HG02642 (cell line): ENCODE data around the gene CACFD1.

Source experiments
- ATAC-seq: cut with Tn5 transposase; IDR thresholded peaks from one replicate; pipeline ENCODE4 v1.9.1; 2021; ENCODE audit warnings: mild to moderate bottlenecking; ENCODE audit not compliant: unreplicated experiment, poor library complexity

Gene CACFD1

DNA sequence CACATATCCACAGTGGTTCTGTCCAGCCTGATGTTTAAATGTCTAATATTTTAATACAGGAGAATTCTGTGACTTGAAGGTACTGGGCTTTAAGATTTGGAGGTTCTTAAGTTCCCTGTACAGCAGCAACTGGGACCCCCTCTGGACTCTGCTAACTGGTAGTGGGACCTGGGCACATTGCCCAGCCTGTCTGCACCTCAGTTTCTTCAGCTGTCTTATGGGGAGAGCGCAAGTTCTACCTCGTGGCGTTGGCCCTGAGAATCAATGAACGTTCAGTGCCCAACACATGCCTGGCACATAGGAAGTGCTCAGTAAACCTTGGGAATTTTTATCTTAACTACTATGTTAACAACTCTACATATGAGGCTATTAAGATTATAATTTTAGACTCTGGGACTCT is 17.7 kb downstream of the CACFD1 start:
- ATAC-seq: no peak

DNA sequence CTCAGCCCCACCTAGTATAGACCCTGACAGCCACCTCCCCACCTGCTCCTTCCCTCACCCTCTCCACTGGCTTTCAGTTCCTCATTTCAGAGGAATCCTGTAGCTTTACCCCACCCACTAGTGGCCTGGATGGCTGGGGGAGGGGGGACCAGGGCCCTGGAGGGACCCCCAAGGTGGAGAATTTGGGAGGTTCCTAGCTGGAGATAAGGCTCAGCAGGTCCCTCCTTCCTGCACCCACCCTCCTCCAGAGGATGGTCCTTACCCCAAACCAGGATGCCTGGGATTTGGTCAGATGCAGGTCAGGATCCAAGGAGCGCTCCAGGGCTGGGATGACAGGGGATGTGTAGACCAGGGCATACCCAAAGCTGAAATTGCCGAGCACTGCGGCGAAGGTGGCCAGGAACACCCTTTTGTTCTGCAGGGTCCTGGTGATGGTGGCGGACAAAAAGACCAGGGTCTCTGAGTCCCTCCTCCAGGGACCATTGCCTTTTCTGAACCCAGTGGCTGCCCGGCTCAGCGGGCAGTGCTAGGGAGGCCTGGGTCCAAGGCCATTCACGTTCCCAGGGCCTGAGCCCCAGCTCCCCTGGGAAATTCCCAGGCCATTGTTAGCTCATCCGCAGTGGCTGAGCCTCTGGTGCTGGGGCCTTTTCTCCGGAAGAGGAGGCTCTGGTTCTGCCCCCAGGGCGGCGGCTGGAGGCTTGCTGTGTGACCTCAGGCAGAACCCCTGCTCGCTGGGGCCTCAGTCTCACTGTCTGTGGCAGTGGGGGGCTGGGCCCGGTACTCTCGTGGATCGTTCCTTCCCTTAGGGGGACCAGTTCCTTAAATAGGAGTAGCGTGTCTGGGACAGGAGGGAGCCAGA is 18.4 kb downstream of the CACFD1 start:
- ATAC-seq: peak; percentile 36

DNA sequence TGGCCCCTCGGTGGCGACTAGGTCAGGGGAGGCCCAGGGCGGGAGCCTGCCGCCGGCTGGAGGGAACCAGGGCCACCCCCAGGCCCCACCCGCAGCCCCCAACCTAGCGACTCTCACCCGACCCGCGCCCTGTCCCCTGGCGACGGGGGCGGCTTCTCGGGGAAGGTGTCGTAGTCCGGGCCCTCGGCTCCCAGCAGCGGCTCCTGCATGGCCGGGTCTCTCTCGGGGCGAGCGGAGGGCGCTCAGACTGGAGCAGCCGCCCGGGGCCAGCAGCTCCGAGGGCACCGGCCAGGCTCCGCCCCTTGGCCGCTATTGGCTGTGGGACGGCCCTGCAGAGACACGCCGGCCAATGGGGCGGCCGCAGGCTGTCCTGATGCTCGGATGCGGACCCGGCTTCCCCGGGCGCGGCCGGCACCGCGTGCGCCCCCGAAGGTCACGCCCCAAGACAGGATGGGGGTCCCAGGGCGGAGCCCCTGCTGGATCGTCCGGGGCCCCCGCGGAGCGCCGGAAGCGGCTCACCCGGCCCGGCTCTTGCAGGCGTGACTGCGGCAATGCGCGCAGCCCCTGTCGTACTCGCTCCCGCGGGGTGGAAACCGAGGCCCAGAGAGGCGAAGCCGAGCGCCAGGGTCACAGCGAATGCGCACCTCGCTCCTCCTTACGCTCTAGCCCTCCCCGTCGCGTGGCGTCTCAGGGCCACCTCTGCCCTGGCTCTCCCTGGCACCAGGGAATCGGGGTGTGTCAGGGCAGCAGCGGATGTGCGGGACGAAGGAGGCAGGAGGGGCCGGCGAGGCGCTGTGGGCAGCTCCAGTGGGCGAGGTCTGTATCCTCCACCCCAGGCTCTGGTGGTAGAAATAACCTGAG is 19.3 kb downstream of the CACFD1 start, which contains the start of gene SLC2A6:
SLC2A6 (minus strand) TSS at position 249 of the 861 bp plus-strand sequence; CDS start at position 209, 40 bp downstream.
- ATAC-seq: peak; percentile 91

DNA sequence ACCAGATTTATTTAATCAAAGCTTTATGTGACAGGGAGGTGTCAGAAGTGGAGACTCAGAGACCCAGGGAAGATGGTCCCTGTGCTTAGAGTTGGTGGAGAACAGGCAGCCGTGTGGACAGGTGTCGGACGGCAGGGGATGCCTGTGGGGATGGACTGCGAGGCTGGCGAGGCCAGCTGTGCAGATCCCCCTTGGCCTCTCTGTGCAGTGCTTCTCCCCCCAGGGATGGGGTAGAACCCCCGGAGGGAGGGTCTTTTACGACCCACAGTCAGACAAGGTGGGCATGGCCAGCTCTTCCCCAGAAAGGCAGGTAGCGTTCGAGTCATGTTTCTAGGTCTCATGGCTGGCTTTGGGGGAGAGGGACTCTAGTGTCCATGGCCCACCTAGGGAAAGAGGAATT is 23.8 kb downstream of the CACFD1 start:
- ATAC-seq: no peak

DNA sequence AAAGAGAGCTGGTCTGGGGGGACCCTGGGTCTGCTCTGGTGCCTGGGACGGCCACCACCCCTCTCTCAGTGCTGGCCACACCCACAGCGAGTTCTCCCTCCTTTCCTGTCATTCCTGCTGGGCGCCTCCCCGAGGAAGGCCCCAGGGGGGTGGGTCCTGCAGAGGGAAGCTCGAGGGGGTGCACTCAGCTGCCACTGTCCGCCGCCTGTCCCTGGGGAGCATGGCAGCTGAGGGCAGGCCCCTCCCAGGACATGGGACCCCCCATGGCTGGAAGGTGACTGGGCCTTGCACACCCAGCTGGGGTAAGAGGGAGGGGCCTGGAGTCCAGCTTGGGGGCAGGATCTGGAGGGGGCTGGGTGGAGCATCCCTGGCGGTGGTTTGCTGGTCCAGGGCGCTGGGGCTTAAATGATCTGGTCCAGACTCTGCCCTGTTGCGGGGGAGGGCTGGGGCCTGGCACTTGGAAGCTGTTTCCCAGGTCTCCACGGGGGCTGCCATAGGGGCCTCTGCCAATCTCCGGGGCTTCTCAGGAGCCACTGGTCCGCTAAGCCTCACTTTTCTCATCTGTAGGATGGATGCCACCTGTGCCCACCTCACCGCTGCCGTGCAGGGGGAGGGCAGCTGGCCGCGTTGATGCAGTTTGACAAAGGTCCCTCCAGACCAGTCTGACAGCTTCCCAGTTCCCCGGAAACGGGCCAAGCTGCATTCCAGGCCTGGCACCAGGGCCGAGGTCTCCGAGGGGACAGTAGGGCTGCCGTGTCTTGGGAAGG is 25.1 kb downstream of the CACFD1 start:
- ATAC-seq: no peak

DNA sequence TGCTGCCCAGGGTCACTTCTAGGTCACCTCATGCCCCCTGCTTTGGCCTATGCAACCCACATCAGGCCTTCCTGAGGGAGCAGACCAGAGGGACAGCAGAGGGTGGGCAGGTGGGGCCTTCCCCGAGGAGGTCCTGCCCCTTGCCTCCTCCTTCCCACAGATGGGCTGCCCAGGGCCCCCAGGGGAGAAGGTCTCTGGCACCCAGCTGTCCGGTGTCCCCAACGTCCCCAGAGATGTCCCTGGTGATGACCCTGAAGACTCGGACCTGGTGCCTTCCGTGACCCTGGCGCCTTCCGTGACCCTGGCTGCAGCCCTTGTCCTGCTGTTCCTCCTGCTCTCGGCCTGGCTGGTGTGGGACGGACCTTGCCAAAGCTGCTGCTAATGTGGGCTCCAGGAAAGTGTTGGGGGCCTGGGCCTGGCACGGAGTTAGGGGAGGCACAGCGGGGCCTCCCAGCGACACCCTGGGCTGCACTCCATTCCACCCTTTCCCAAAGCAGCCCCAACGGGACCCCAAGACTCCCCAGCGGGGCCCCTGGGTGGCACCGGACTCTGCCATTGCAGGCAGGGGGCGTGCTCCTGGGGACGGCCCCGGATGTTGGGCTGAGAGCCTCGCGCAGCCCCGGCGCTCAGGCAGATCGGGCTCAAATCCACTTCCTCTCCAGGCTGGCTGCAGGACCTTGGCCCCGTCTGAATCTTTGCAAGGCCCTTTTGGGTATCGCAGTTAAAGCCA is 25.9 kb downstream of the CACFD1 start:
- ATAC-seq: no peak

DNA sequence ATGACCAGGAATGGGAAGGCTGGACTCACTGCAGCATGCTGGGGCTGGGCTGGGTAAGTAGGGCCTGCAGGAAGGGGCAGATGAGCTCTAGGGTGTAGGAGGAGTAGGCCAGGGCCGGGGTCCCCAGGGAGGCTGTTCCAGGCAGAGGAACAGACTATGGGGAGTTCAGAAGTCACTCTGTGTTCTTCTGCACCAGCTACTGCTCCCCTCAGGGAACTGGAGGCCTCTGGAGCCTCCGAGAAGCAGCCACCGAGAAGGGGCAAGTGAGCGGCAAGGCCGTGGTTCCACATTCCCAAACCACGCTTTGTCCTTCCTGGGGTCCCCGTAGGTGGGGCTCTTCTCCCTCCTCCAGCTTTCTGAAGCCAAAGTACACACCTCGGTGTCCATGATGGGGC is 27.6 kb downstream of the CACFD1 start:
- no peak for ATAC-seq

DNA sequence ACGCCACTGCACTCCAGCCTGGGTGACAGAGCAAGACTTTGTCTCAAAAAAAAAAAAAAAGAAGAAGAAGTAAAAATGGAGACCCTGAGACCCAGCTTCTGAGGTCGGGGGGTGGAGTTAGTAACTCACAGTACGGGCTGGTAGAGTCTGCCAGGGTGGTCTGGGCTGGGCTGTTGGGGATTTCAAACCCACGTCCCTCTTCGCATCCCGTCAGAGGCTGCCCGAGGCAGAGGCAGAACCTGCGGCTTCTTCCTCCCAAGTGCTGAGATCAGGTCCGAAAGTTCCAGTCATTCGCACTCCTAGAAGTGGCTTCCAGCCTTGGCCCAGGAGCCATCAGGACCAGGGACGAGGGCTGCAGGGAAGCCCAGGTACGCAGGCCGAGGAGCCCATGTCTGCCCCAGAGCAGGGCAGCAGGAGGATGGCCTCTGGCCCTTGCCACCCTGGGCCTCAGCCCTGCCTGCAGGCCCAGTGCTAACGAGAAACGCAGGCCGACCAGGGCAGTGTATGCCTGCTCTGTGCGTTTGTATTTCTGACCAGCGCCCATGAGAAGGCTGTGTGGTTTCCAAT is 29.0 kb downstream of the CACFD1 start:
- no peak for ATAC-seq

DNA sequence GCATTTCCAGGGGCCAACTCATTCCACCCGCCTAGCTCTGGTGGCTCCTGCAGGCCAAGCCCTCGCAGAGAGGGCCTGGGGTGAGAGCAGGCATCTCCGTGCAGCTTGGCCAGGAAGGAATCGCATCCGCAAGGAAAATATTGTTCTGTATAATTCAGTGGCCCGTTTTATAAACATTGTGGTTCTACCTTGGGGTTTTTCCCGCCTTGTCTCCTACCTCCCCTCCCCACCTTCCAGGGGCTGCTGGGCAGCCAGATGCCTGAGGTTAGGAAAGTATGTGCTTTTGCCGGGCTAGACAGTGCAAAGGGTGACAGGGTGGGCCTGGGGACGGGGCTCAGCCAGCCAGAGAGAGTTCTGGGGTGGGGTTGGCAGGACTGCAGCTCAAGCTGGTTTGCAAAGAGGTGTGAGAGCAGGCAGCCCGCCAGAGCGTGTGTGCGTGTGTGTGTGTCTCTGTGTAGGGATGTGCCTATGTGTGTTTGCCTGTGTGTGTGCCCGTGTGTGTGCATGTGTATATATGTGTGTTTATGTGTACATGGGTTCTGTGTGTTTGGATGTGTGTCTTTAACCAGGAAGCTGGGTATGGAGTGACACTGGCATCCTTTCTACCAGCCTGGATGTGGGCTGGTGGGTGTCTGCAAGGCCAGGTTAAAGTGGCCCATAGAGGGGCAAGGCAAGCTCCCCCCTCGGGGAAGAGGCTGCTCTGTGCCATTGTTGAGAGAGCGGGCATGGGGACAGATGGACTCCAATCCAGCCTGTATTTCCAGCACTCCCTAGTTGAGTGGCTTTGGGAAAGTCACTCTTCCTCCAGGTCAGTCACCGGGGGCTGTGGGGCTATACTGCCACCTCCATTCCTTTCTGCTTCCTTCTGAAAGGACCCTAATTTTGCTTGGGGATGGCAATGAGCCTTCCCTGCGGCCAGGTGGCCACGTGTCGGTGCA is 29.7 kb downstream of the CACFD1 start:
- ATAC-seq: no peak

DNA sequence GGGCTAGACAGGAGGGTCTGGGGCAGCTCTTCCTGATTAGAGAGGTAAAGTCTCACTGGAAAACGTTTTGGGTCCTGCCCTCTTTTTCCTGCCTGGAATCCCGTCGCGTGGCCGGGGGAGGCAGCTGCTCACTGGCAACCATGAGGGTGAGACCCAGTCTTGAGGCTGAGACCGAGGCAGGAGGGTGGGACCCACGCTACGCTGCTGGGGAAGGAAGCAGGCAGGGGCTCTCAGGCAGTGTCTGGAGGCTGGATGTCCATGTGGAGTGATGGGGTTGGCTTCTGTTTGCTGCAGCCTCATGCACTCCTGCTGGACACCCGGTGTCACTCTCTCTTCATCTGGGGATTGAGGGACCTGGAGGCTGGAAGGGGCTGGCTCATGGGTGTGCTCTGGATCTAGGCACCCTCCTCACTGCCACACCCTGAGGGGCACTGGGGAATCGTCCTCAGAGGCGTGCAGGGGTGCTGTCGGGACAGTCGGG is 30.5 kb downstream of the CACFD1 start:
- ATAC-seq: no peak

DNA sequence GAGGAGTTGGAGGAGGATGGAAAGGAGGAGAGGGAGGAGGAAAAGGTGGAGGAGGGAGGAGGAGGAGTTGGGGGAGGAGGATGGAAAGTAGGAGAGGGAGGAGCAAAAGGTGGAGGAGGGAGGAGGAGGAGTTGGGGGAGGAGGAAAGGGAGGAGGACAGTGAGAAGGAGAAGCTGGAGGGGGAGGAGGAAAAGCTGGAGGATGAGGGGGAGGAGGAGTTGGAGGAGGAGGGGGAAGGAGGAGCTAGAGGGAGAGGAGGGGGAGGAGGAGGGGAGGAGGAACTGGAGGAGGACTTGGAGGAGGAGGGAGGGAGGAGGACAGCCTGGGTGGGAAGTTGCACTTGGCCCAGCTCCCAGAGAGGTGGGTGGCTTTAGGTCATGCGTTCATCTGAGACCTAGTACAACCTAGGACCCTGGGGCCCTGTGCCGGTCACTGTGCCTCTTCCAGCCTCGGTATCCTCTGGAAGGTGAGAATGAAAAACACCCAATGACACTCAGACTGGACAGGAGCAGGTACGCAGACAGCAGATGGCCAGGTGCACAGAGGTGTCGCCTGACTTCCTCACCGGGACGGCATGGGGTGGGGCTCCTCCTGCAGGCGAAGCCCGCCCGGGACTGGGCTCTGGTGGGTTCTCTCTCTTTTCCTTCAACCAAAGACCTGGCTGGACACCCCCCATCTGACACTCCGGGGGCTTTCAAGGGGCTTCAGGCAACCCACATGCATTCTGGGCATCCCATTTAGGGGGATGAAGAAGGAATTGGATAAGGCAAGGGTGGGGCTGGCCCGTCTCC is 31.3 kb downstream of the CACFD1 start:
- ATAC-seq: no peak

DNA sequence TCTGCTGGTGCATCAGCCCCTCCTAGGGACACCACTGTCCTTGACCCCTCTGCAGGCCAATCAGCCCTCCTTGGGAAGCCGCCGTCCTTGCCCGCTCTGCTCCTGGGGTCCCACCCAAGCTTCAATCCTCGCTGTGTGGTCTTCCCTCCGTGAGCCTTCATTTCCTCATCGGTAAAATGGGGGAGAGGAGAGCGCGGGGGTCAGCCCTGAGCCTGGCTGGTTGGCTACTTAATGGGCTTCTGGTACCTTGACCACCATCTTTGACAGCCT is 31.8 kb downstream of the CACFD1 start:
- ATAC-seq: no peak

DNA sequence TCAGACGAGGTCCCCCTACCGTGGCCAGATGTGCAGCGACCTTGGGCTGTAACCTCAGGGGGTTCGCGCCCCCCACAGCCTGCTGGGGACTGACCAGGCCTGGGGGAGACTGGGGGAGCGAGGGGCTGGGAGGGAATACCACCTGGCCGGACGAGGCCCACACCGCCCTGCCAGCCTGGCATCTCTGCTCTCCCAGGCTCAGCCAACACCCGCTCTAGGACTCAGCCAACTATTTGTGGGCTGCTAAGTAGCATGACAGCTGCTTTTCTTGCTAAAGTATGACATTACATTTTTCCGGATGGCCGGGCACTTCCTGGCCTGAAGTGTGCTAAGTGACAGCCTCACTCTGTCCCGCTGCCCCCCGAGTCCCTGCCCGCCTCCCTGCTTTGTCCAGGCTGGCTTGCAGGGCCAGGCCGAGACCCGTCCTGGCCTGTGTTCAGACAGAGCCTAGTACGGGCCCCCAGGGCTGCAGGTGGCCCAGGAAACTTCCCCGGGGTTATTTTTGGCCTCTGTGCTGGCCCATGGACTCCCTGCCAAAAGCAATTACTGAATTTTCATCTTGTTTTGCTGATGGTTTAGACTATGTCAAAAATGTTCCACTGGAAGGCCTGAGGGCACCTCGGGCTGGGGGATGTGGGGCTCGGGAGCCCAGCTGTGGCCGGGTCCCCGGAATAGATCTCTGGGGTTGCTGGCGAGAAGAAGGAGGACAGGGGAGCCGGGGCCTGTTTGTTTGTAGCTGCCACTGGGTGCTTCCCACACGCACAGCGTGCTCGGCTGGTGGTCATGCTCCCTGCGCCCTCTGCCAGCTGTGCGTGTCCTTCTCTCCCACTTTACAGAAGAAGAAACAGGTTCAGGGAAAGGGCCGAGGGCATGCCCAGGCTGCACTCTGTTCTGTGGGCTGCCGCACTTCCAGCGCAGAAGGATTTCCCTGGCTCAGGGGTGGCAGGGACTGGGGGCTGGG is 32.6 kb downstream of the CACFD1 start:
- no peak for ATAC-seq

DNA sequence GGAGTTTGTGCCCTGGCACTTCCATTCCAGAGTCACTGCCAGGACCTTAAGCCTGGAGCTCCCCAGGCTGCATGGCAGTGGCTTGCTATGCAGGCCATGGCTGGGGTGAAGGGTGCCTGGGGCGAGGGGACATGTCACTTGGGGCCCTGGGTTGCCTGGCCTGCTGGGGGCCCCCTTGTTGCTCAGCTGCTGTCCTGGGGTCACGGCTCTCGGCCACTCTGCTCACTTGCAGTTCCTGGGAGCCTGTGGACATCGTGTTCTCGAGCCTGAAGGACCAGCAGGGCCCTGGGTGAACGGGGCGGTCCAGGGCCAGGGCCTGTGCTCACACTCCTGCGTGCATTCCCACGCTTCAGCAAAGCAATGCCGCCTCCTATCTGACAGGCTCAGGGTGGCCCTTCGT is 33.6 kb downstream of the CACFD1 start:
- no peak for ATAC-seq

DNA sequence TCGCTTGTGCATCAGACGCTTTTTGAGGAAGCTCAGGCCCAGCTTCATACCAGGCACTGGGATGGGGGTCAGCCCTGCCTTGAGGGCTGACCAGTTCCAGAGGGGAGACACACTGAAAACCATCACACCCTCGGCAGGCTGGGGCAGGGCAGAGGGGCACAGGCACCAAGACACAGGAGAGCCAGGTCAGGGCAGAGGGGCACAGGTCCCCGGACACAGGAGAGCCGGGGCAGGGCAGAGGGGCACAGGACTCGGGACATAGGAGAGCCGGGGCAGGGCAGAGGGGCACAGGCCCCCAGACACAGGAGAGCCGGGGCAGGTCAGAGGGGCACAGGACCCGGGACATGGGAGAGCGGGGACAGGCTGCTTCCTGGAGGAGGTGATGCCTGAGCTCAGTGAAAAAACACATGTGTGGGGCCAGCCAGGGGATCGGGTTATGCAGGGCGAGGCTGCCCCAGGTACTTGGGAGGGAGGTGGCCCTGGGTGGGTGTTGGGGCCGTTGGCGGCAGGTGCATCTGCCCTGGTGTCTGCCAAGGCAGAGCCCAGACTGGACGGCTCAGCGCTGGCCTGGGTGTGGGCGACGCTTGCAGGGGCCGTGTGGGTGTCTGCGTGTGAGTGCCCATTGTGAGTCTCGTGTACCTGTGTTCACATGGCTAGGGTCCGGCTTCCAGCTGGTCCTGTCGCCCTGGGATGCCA is 34.2 kb downstream of the CACFD1 start:
- no peak for ATAC-seq

DNA sequence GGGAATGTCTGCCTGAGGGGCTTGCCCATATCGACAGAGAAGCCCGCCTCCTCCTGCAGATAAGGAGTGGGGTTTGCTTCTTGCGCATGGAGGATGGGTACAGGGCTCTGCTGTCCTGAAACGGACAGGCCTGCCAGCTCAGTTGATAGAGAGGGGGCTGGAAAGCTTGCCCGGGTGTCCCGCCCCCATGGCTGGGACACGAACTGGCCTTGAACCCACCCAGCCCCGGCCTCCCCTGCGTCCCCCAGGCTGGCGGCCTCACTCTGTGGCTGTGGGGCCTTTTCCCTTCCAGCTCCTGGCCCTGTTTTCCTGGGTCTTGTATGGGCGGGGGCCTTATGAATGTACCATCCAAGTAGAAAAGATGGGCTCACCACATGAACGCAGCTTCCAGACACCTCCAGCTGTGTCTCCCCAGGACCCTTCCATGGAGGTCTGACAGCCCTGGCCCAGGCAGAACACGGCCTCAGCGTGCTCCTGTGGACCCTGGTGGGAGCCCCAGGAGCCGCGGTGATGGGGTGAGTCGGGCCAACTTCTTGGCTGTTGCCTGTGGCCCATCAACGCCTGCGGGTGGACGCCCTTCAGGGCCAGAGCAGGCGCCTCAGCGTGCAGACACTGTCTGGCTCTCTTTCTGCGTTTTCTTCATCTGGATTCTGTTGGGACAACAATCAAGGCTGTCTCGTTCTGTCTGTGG is 35.0 kb downstream of the CACFD1 start:
- ATAC-seq: no peak
